HEK293 (cell line): ENCODE data around the gene NOX5.

ENCODE experiments used
- FEZF1 ChIP-seq: fragments of 450-650 bp; formaldehyde crosslinking; IDR thresholded peaks from 2 replicates; pipeline ENCODE4 v1.5.1; 2016; ENCODE audit warnings: missing biosample characterization, missing genetic modification characterization
- GLIS1 ChIP-seq: fragments of 450-650 bp; formaldehyde crosslinking; IDR thresholded peaks from 2 replicates; pipeline ENCODE4 v1.5.1; 2016; ENCODE audit warnings: missing biosample characterization, missing genetic modification characterization
- HOXD13 ChIP-seq: sonication (generic); formaldehyde crosslinking; IDR thresholded peaks from 2 replicates; pipeline ENCODE4 v1.8.0; 2022; ENCODE audit warnings: missing genetic modification reagents, borderline replicate concordance
- KLF1 ChIP-seq: fragments of 450-650 bp; formaldehyde crosslinking; IDR thresholded peaks from 2 replicates; pipeline ENCODE4 v1.5.1; 2016; ENCODE audit warnings: missing biosample characterization, missing genetic modification characterization
- PRDM10 ChIP-seq: fragments of 450-650 bp; formaldehyde crosslinking; IDR thresholded peaks from 2 replicates; pipeline ENCODE4 v1.5.1; 2016; ENCODE audit warnings: missing biosample characterization, missing genetic modification characterization
- PRDM6 ChIP-seq: fragments of 450-650 bp; formaldehyde crosslinking; IDR thresholded peaks from 2 replicates; pipeline ENCODE4 v1.5.1; 2017; ENCODE audit warnings: missing biosample characterization, missing genetic modification characterization
- REPIN1 ChIP-seq: fragments of 450-650 bp; formaldehyde crosslinking; IDR thresholded peaks from 2 replicates; pipeline ENCODE4 v1.5.1; 2017; ENCODE audit warnings: missing biosample characterization, missing genetic modification characterization, low read depth
- SETDB1 ChIP-seq: IDR thresholded peaks from one replicate; pipeline ENCODE4 v1.6.1; 2017; ENCODE audit warnings: mild to moderate bottlenecking, low read length, moderate library complexity, mixed read lengths; ENCODE audit not compliant: insufficient read length
- TRIM28 ChIP-seq: IDR thresholded peaks from 2 replicates; pipeline ENCODE4 v1.6.1; 2011; ENCODE audit warnings: low read length, control low read depth, borderline replicate concordance
- YY1 ChIP-seq: fragments of 450-650 bp; formaldehyde crosslinking; IDR thresholded peaks from 2 replicates; pipeline ENCODE4 v1.5.1; 2018; ENCODE audit warnings: missing biosample characterization, missing genetic modification characterization
- ZBTB17 ChIP-seq: fragments of 450-650 bp; formaldehyde crosslinking; IDR thresholded peaks from 2 replicates; pipeline ENCODE4 v1.5.1; 2016; ENCODE audit warnings: missing biosample characterization, missing genetic modification characterization
- ZBTB21 ChIP-seq: fragments of 450-650 bp; formaldehyde crosslinking; IDR thresholded peaks from 2 replicates; pipeline ENCODE4 v1.5.1; 2017; ENCODE audit warnings: missing biosample characterization, missing genetic modification characterization
- ZBTB26 ChIP-seq: fragments of 450-650 bp; formaldehyde crosslinking; optimal IDR thresholded peaks from 2 replicates; pipeline ENCODE3; 2016; ENCODE audit warnings: missing biosample characterization, mild to moderate bottlenecking, missing genetic modification characterization
- ZBTB6 ChIP-seq: fragments of 450-650 bp; formaldehyde crosslinking; IDR thresholded peaks from 2 replicates; pipeline ENCODE4 v1.5.1; 2017; ENCODE audit warnings: missing biosample characterization, missing genetic modification characterization
- ZEB2 ChIP-seq: fragments of 450-650 bp; formaldehyde crosslinking; IDR thresholded peaks from 2 replicates; pipeline ENCODE4 v1.5.1; 2016; ENCODE audit warnings: missing biosample characterization, missing genetic modification characterization
- ZIC2 ChIP-seq: fragments of 450-650 bp; formaldehyde crosslinking; IDR thresholded peaks from 2 replicates; pipeline ENCODE4 v1.5.1; 2016; ENCODE audit warnings: missing biosample characterization, missing genetic modification characterization
- ZNF202 ChIP-seq: fragments of 450-650 bp; formaldehyde crosslinking; IDR thresholded peaks from 2 replicates; pipeline ENCODE4 v1.5.1; 2016; ENCODE audit warnings: missing biosample characterization, missing genetic modification characterization, borderline replicate concordance
- ZNF362 ChIP-seq: fragments of 450-650 bp; formaldehyde crosslinking; IDR thresholded peaks from 2 replicates; pipeline ENCODE4 v1.5.1; 2016; ENCODE audit warnings: missing biosample characterization, missing genetic modification characterization
- ZNF37A ChIP-seq: fragments of 450-650 bp; IDR thresholded peaks from 2 replicates; pipeline ENCODE4 v1.5.1; 2018; ENCODE audit warnings: missing biosample characterization, missing genetic modification characterization
- ZNF624 ChIP-seq: fragments of 450-650 bp; formaldehyde crosslinking; IDR thresholded peaks from 2 replicates; pipeline ENCODE4 v1.5.1; 2017; ENCODE audit warnings: missing biosample characterization, missing genetic modification characterization
- ZNF654 ChIP-seq: fragments of 450-650 bp; formaldehyde crosslinking; IDR thresholded peaks from 2 replicates; pipeline ENCODE4 v1.5.1; 2016; ENCODE audit warnings: low read depth, missing biosample characterization, missing genetic modification characterization
- ZNF670 ChIP-seq: fragments of 450-650 bp; formaldehyde crosslinking; IDR thresholded peaks from 2 replicates; pipeline ENCODE4 v1.5.1; 2016; ENCODE audit warnings: missing biosample characterization, missing genetic modification characterization, low read depth

The NOX5 gene

GRCh38 chr15:68991723-68992122, 22.8 kb upstream of the NOX5 start (continued):
- TF ChIP-seq ZBTB6 (tag by site-specific recombination), result peak; percentile 15; the same call in 1 of the 2 replicates
- no peak for TF ChIP-seq ZNF670 (tag by site-specific recombination)
- peak; percentile 89 for TF ChIP-seq FEZF1 (tag by site-specific recombination)
- no peak for TF ChIP-seq ZNF654
- no peak for TF ChIP-seq HOXD13
- TF ChIP-seq ZNF37A, result no peak
- peak; percentile 39 for TF ChIP-seq SETDB1
- TF ChIP-seq ZNF624 (tag by site-specific recombination), result no peak
- peak; percentile 62 for TF ChIP-seq ZEB2 (tag by site-specific recombination)
- TF ChIP-seq TRIM28, result peak; percentile 89
- TF ChIP-seq ZNF202 (tag by site-specific recombination), result no peak
- TF ChIP-seq ZBTB17 (tag by site-specific recombination), result peak; percentile 83
- TF ChIP-seq YY1 (tag by site-specific recombination), result no peak
- TF ChIP-seq ZIC2 (tag by site-specific recombination), result peak; percentile 60; the same call in 1 of the 2 replicates
- TF ChIP-seq PRDM6 (tag by site-specific recombination), result peak; percentile 21; the same call in 1 of the 2 replicates
- no peak for TF ChIP-seq ZBTB21 (tag by site-specific recombination)
- TF ChIP-seq GLIS1 (tag by site-specific recombination), result no peak
- TF ChIP-seq ZBTB26 (tag by site-specific recombination), result no peak
- peak; percentile 38; the same call in 1 of the 2 replicates for TF ChIP-seq PRDM10 (tag by site-specific recombination)
- no peak for TF ChIP-seq REPIN1 (tag by site-specific recombination)
- no peak for TF ChIP-seq ZNF362 (tag by site-specific recombination)
- TF ChIP-seq KLF1 (tag by site-specific recombination), result no peak
